Fibroblast of the conjunctiva (primary cell): ENCODE data around the gene INHBC.

ENCODE experiments used
- DNase-seq: peaks from one replicate; pipeline ENCODE4 v3.0.0-alpha.2; 2010; ENCODE audit warnings: low read depth

Gene INHBC

GRCh38 chr12:57454566-57455373, 20.2 kb downstream of the INHBC start, which contains the start of gene INHBE:
INHBE (plus strand) TSS chr12:57455307; CDS start chr12:57455537, 230 bp downstream.
- peak; percentile 96 for DNase-seq

- no peak for DNase-seq
These were observed 21.0 kb downstream of the INHBC start for GRCh38 chr12:57455374-57456144.

- no peak for DNase-seq
These were observed 21.6 kb downstream of the INHBC start for GRCh38 chr12:57456145-57456700.

- no peak for DNase-seq
These were observed 22.3 kb downstream of the INHBC start for GRCh38 chr12:57456737-57457490.

- DNase-seq, result no peak
These were observed 24.1 kb downstream of the INHBC start for GRCh38 chr12:57458665-57459054.

GRCh38 chr12:57459055-57459749, 24.6 kb downstream of the INHBC start:
- peak; percentile 97 for DNase-seq

- DNase-seq, result no peak
These were observed 25.3 kb downstream of the INHBC start, which contains the start of gene GLI1 for GRCh38 chr12:57459750-57460467. GLI1 (plus strand) TSS chr12:57459785; CDS start chr12:57463692, 3,907 bp downstream.

GRCh38 chr12:57460468-57460784, 25.8 kb downstream of the INHBC start:
- no peak for DNase-seq

- no peak for DNase-seq
These were observed 26.3 kb downstream of the INHBC start for GRCh38 chr12:57460841-57461275.

GRCh38 chr12:57461276-57461916, 26.8 kb downstream of the INHBC start:
- no peak for DNase-seq

- no peak for DNase-seq
These were observed 27.3 kb downstream of the INHBC start for GRCh38 chr12:57461917-57462250.

GRCh38 chr12:57462251-57462911, 27.8 kb downstream of the INHBC start:
- DNase-seq, result peak; percentile 79

- DNase-seq, result no peak
These were observed 28.3 kb downstream of the INHBC start for GRCh38 chr12:57462912-57463253.

GRCh38 chr12:57464569-57464968, 30.0 kb downstream of the INHBC start:
- no peak for DNase-seq

- no peak for DNase-seq
These were observed 30.6 kb downstream of the INHBC start for GRCh38 chr12:57465030-57465746.

- DNase-seq, result no peak
These were observed 31.3 kb downstream of the INHBC start for GRCh38 chr12:57465747-57466505.

- DNase-seq, result no peak
These were observed 32.8 kb downstream of the INHBC start for GRCh38 chr12:57467212-57467874.

- no peak for DNase-seq
These were observed 33.3 kb downstream of the INHBC start for GRCh38 chr12:57467915-57468314.
